Hematopoietic multipotent progenitor cell treated with erythropoietin and hydrocortisone succinate and interleukin-3 and kit ligand, for 15 days (in vitro differentiated cells): Measurements from ENCODE around the gene UBE2E2.
"Not testable (repeated sequence)": the region's sequence is repeated elsewhere in the genome, so short reads cannot be mapped to it uniquely, and the experiment has no call there.

ENCODE experiments used
- DNase-seq: peaks from one replicate; pipeline ENCODE4 v3.0.0-alpha.2; 2015; ENCODE audit warnings: low spot score

The UBE2E2 gene

DNA sequence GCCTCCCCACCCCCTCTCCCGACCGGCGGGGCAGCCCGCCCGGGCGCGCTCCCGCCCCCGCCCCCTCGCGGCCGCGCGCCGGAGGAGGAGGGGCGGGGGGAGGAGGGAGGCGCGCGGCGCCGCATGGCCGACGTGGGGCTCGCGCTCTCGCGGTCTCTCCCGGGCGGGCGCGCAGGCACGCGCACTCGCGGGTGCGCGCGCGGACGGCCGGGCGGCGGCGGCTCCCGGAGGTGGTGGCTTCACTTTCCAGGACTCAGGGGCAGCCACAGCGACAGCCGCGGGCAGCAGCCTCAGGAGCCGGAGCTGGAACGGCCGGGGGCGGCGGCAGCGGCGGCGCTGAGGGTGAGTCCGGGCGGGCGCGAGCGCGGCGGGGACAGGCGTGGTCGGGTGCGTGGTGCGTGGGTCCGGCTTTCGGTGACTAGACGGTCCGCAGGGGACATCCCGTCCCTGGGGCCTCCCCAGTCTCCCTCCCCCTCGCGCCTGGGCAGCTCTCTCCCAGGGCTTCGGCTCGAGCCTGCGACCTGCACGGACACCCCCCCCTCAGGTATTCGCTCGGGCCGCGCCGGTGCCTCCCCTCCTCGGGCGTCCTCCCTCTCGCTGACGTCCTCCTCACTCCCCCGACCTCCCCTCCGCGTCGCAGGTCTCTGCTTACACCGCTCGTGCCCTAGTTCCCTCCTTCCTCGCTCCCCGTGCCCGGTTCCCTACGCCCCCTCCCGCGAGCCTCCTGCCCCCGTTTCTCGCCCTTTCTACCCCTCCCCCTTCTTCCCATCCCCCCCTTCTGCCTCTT, at the start of gene UBE2E2:
TSS of gene UBE2E2 (plus strand) at position 407 of the 787 bp plus-strand sequence.
- DNase-seq = no peak

GRCh38 chr3:23153436-23153835, 49.7 kb upstream of the UBE2E2 start:
- no peak for DNase-seq

- no peak for DNase-seq
Measured at GRCh38 chr3:23157331-23157730, 45.8 kb upstream of the UBE2E2 start.

DNA sequence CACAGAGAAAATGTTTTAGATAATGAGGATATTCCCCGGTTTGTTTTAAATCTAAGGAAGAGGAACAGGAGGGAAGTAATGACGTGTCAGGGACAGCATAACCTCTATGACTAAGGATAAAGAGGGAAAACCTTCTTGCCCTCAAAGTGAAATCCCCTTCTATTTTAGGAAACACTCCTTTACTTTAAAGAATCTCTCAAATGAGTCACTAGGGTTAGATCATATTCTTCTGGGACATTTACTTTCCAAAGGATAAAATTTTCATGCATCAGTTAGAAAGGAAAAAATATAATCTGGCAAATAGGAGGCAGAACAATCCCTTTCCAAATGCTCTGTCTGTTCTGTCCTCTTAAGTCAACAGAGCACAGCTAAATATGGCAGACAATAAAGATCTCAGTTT, 43.2 kb upstream of the UBE2E2 start:
- no peak for DNase-seq

- no peak for DNase-seq
Measured at GRCh38 chr3:23161308-23161707, 41.8 kb upstream of the UBE2E2 start.

GRCh38 chr3:23161896-23162570, 41.1 kb upstream of the UBE2E2 start:
- DNase-seq = no peak

GRCh38 chr3:23162934-23163333, 40.2 kb upstream of the UBE2E2 start:
- no peak for DNase-seq

GRCh38 chr3:23164746-23165145, 38.4 kb upstream of the UBE2E2 start:
- DNase-seq = no peak

GRCh38 chr3:23165571-23165970, 37.6 kb upstream of the UBE2E2 start:
- no peak for DNase-seq

GRCh38 chr3:23166276-23166675, 36.9 kb upstream of the UBE2E2 start:
- DNase-seq = no peak

DNA sequence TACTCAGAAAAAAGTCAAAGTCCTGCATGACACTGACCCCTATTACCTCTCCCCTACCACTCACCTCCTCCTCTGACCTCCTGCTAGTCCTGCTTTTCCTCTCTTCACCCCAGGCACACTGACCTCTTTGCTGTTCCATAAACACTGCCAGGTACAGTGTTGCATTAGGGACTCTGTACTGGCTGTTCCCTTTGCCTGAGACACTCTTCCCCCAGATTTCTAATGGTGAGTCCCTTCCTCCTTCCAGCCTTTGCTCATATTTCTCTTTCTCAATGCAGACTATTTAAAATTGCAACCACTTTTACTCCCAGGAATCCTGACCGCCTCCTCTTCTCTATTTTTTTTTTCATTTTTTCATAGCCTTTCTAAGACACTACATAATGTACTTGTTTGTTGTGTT, 36.3 kb upstream of the UBE2E2 start:
- no peak for DNase-seq

- DNase-seq = no peak
Measured at GRCh38 chr3:23169551-23169950, 33.6 kb upstream of the UBE2E2 start.

- DNase-seq = no peak
Measured at GRCh38 chr3:23170291-23170690, 32.8 kb upstream of the UBE2E2 start.

DNA sequence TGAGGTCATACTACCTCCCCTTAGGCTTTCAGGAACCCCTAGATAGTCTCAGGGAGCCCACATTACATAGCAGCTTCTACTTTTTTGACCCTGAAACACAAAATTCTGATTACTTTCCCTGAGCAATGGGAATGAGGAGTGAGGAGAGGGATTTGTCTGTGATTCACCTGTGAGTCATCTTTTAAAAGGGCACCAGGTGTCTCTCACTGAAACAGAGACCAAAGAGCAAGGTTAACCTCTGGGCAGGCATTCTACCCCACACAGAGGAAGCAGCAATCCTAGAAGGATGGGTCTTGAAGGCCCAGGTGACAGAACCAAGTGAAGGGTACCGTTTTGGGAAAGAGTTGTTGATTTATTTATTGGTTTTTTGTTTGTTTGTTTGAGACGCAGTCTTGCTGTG, 31.1 kb upstream of the UBE2E2 start:
- DNase-seq = no peak

DNA sequence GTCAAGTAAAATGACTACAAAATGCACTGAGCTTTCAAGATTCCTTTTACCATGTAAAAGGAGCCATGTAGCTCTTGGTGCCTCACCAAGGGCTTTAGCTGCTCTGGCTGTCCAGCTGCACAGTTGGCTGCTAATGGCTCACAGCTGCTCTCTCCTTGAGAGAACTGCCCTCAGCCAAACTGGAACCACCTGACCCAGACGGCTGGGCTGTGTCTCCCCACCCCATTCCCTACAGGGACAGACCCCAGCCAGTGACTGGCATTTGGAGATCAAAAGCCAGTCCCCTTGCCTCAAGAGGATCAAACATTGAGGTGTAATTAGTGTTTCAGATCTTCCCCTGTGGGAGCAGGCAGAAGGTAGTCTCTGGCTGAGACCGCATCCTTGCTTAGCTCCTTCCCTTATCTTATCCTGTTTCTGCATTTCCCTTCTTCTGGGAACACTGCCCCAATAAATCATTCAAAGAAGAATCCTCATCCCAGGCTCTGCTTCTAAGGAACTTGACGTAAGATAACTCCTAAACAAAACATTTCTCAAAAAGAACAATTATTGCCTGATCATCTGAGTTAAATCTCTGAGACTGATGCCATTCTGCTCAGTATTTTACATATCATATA, 28.6 kb upstream of the UBE2E2 start:
- no peak for DNase-seq

- DNase-seq = no peak
Measured at GRCh38 chr3:23175341-23176083, 27.6 kb upstream of the UBE2E2 start.

GRCh38 chr3:23176839-23177238, 26.3 kb upstream of the UBE2E2 start:
- not testable (repeated sequence) for DNase-seq

- no peak for DNase-seq
Measured at GRCh38 chr3:23182996-23183513, 20.1 kb upstream of the UBE2E2 start.

DNA sequence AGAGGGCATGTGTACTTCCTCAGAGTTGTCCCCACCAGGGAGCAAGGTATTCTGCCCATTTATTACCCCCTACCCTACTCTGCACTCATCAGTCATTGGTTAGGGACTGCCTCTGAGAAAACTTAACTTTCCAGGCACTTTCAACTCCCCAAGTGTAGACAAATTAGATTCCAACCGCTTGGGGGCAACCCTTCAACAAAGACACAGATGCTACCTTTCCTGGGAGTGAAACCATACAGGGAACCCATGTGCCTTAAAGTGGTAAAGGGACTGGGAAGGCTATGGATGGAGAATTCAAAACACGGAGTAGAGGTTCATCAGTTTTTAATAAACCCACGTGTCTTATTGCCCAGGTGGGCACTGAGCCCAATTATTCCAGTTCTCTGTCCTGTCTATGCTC, 19.4 kb upstream of the UBE2E2 start:
- DNase-seq = no peak

DNA sequence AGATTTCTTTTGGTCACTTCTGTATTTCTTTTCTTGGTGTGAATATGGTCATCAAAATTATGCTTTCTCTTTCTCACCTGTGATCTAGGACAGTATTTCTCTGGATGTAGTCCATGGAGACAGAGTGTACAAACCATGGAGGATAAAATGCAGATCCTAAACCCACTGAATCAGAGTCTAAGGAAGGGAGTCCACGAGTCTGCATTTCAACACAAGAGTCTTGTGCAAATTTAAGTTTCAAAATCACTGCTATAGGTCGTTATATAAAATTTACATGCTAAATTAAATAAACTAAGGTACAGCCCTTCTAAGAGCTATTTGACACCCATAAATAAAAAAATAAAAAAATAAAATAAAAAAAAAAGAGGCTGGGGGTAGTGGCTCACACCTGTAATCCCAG, 17.3 kb upstream of the UBE2E2 start:
- DNase-seq = no peak

DNA sequence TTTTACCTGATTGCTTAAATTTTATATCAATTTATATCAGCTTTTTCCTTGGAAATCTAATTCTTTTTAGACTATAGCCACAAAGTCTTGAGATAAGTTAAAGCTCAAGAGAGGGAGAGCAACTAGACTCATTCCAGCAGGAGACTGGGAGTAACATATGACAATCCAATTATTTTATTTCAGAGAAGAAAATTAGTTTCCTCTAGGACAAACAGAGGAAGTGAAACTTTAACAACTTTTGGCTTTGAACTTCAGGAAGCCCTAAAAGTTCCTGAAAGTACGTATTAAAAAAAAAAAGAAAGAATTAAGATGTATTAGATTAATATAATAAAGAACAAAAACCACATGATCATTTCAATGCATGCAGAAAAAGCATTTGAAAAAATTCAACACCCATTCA, 13.9 kb upstream of the UBE2E2 start:
- no peak for DNase-seq

DNA sequence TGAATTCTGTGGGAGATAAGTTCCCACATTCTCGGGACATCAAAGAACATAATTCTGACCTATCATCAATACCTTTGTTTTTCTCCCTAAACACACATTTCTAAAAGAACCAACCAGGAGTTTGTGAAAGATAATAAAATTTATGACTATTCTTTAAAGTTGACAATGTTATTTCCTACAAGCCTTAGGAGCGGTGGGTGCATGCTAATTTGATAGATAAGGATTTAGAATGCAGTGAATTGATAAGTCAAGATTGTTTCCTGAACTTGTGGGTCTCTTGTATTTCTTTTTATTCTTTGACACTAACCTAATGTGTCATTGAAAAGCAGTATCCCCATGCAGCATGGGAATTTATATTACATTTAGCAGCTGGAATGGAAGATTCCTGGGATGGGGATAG, 10.3 kb upstream of the UBE2E2 start:
- no peak for DNase-seq
